NOMO-1 treated with DMSO at 0.1 percent for 48 hours (cell line): ENCODE measurements around the gene TPD52L1.
"Not testable (repeated sequence)": the region's sequence is repeated elsewhere in the genome, so short reads cannot be mapped to it uniquely, and the experiment has no call there.

Experiments used
- DNase-seq: peaks from one replicate; lab custom pipeline; 2025; ENCODE audit not compliant: unreplicated experiment; lab: John Stamatoyannopoulos, UW

The TPD52L1 gene

DNA sequence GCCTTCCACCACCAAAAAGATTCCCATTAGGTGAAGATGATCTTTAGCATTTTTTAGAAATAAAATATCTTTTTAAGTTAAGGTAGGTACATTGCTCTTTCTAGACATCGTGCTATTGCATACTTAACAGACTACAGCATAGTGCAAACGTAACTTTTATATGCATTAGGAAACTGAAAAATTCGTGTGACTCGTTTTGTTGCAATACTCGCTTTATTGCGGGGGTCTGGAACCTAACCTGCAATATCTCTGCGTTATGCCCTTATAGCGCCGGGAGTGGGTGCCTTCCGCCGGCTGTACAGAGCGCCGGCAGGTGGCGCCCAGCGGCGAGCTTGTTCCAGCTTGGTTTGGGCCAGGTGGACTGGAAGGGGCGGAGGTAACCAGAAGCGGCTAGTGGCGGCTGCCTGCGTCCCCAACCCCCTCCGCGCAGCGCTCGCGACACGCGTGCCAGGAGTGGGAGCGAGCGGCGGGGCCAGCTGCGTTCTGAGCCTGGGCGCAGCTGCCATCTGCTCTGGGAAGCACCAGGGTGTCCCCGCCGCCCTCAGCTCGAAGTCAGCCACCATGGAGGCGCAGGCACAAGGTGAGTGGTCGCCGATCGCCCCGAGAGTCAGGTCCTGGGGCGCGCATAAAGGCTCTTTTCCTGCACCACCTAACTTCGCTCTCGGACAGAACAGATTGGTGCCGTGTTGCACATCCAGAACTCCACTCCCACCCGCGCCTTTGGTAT, at the start of gene TPD52L1:
TSS of gene TPD52L1 (plus strand) at position 383 of the 727 bp plus-strand sequence. CDS start at position 562, 179 bp downstream.
- peak; percentile 58 for DNase-seq

DNA sequence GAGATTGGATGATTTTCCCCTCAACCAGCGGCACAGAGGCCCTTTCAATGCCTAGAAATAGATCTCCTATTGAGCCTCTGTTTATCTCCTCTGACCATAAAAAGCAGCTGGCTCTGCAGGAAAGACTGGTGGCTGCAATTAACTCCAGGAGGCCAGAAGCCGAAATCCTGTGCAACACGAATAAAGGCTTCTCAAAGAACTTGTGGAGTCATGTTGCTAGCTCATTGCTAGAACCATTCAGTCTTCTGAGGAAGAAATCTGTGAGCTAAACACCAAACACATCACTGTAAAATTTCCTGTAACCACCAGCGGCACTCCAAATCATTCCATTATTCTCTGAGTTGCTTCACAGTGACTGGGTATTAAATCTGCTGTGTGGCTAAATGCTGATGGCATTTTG, 49.1 kb upstream of the TPD52L1 start:
- no peak for DNase-seq

DNA sequence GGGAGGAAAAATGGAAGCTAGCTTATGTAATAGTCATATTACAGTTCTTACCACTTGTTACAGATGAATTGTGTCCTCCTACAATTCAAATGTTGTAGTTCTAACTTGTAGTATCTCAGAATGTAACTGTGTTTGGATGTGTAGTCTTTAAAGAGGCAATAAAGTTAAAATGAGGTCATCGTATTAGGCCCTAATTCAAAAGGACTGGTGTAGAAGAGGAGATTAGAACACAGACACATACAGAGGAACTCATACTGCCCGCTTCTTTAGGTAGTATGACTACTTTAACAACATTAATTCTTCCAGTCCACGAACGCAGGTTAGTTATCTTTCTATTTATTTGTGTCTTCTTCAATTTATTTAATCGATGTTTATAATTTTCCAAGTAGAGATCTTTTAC, 46.5 kb upstream of the TPD52L1 start:
- no peak for DNase-seq

GRCh38 chr6:125107896-125108295, 45.7 kb upstream of the TPD52L1 start:
- no peak for DNase-seq

DNA sequence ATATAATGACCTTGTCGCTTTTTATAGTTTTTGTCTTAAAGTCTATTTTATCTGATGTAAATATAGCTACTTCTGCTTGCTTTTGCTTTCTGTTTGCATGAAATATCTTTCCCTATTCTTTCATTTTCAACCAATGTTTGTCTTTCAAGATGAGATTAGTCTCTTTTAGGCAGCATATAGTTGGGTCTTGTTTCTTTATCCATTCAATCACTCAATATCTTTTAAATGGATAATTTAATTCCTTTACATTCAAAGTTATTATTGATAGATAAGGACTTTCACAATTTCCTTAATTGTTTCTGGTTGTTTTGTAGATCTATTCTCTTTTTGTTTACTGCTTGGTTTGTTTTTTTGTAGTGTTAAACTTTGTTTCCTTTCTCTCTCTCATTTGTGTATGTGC, 43.5 kb upstream of the TPD52L1 start:
- DNase-seq = no peak

- no peak for DNase-seq
Observed at GRCh38 chr6:125111219-125111983, 42.2 kb upstream of the TPD52L1 start.

DNA sequence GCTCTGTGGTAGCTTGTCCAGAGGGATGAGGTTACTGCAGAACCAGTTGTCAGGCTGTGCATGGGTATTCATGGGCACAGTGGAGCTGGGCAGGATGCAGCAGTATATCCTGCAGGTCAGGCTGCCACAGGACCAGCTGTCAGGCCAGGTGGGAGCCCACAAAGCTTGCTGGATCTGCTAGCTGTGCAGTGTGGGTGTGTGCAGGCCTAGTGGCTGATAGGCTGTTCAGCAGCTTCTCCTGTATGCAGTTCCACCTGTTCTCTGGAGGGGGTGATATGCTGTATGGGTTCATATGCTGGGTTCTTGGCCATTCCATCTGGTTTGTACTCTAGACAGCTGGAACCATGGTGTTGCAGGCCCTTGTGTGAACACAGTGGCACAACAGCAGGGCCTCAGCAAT, 40.6 kb upstream of the TPD52L1 start:
- DNase-seq = no peak

GRCh38 chr6:125114248-125114858, 39.2 kb upstream of the TPD52L1 start:
- peak; percentile 34 for DNase-seq

DNA sequence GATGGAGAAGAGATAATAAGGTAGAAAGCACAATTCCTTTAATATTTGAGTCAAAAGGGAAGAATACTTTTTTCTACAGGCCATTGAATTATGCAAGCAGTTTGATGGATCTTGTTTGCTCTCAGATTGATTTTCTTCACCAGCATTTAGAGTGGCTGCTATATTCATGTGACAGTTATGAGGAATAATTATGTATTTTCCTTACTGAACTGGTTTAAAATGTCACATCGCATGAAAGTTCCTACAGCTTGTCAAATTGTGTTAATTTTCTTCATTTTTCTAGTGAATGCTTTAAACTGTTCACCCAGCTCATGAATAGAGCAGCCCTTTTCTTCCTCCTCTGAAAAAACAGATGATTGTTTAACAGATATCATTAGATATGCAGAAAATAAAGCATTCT, 37.4 kb upstream of the TPD52L1 start:
- DNase-seq = no peak

- no peak for DNase-seq
Observed at GRCh38 chr6:125116710-125117109, 36.9 kb upstream of the TPD52L1 start.

DNA sequence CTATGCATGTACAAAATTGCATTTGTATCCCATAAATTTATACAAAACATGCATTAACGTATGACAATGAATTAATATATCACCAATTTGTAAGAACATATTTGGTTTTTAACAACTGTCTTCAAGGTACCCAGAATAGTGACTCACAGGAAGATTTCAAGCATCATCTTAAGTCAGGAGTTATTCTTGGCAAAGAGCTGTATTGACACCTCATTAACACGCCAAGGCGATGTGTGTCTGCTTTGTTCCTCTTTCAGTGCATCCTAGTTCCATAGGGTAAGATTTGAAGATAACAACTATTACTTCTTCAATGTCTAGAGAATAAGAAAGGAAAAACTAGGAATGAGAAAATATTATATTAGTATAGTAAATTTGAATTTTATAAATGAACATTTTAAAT, 35.8 kb upstream of the TPD52L1 start:
- peak; percentile 37 for DNase-seq

- no peak for DNase-seq
Observed at GRCh38 chr6:125120054-125120590, 33.5 kb upstream of the TPD52L1 start.

- no peak for DNase-seq
Observed at GRCh38 chr6:125121894-125122293, 31.7 kb upstream of the TPD52L1 start.

- DNase-seq = no peak
Observed at GRCh38 chr6:125123051-125123450, 30.5 kb upstream of the TPD52L1 start.

DNA sequence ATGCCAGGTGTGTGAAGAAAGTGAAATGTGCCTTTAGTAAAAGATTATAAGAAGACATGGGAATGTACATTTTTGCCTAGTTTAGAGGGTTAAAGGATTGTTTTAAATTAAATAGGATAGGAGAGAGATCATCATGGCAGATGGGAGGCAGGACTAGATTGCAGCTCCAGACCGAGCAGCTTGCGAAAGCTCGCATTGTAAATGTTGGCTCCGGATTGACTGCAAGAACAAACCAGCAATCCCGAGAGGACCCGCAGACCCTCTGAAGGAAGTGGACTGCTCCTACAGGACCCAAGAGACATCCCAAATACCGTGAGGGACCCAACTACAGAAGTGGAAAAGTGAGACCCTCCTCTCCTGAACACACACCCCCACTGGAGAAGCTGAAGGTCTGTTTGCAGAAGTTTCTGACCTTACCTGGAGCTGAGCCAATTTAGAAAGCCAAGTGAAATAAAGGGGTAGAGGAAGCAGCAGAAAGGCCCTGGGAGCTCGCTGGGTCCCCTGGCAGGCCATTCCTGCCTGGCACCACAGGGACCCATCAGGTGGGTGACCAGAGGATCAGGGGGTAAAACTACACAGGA, 30.0 kb upstream of the TPD52L1 start:
- no peak for DNase-seq

- no peak for DNase-seq
Observed at GRCh38 chr6:125124049-125124669, 29.4 kb upstream of the TPD52L1 start.

DNA sequence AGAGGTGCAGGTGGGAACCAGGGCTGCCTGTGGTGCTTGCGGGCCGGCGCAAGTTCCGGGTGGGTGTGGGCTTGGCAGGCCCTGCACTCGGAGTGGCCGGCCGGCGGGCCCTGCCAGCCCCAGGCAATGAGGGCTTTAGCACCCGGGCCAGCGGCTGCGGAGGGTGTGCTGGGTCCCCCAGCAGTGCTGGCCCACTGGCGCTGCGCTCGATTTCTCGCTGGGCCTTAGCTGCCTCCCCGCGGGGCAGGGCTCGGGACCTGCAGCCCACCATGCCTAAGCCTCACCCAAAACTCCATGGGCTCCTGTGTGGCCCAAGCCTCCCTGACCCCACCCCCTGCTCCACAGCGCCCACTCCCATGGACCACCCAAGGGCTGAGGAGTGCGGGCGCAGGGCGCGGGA, 27.7 kb upstream of the TPD52L1 start:
- not testable (repeated sequence) for DNase-seq

- no peak for DNase-seq
Observed at GRCh38 chr6:125129354-125129753, 24.2 kb upstream of the TPD52L1 start.

GRCh38 chr6:125132058-125132457, 21.5 kb upstream of the TPD52L1 start:
- no peak for DNase-seq

DNA sequence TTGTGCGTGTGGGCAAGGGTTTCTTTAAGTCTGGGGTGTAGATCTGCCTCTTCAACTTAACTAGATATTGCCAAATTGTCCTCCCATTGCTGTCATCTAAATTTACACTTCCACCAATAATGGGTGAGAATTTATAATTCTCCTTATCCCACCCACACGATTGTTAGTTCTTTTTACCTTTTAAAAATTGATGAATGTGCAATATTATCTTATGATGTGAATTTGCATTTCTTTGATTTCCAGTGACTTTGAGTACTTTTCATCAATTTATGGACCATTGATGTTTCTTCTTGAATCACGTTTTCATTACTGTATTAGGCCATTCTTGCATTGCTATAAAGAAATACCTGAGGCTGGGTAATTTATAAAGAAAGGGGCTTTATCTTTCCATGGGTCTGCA, 17.2 kb upstream of the TPD52L1 start:
- DNase-seq = no peak

DNA sequence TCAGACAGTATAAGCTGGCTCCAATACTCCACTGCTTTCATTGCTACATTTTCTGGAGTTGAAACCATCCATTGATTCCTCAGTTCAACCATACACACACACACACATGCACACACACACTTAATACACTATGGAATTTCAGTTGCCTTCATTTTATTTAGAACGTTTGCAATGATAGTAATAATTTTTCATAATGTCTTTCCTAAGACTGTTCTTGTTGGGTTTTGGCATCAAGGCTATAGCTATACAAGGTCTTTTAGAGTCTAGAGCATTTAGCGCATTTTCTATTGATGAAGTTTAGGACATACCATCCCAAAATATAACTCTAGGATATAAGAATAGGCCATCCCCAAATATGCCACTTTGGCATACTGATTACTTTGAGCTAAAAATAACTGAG, 15.5 kb upstream of the TPD52L1 start:
- DNase-seq = no peak
